COLO668 (cell line): ENCODE data around the gene GABRB3.

Source experiments
- DNase-seq: peaks from one replicate; lab custom pipeline; 2025; ENCODE audit not compliant: unreplicated experiment; lab: John Stamatoyannopoulos, UW

GABRB3 gene

GRCh38 chr15:26562336-26562735 is 210.5 kb downstream of the GABRB3 start:
- no peak for DNase-seq

DNA sequence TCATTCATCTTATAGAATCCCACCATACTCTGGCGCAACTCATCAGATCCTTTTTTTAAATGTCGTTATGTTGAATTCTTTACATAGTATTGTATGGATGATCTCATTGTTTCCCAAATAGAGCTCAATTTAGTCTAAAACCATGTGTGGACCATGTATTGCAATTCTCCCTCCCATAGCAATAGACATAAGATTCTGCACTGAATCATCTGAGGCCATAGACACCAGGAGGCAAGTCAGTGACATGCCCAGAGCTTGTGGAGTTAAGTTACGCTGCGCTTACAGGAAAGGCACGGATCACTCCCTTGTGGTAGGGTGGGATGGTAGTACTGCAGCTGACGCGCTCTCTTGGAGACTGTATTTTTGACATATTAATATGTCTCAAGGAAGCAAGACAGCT is 211.0 kb downstream of the GABRB3 start:
- no peak for DNase-seq

GRCh38 chr15:26561130-26561529 is 211.7 kb downstream of the GABRB3 start:
- no peak for DNase-seq

DNA sequence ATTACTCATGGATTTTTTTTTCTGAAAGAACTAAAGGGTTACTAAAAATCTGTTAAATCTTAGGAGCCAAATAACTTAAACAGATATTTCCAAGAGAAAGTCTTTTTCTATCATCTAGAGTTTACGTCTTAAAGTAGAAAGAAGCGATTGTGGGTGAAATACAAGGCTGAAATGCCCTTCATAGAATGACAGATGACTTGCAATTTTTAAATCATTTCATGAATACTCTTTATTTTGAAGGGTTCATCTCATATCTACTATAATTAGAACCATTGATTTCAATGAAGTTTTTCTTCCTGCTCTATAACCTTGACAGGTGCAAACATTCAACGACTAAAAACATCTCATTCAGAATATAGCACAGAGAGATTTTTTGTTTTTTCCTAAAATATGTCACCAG is 217.0 kb downstream of the GABRB3 start:
- no peak for DNase-seq

GRCh38 chr15:26551473-26551872 is 221.4 kb downstream of the GABRB3 start:
- DNase-seq, result no peak

- no peak for DNase-seq
Observed at GRCh38 chr15:26550880-26551279, 222.0 kb downstream of the GABRB3 start.

- DNase-seq, result no peak
Observed at GRCh38 chr15:26537663-26538062, 235.2 kb downstream of the GABRB3 start.

DNA sequence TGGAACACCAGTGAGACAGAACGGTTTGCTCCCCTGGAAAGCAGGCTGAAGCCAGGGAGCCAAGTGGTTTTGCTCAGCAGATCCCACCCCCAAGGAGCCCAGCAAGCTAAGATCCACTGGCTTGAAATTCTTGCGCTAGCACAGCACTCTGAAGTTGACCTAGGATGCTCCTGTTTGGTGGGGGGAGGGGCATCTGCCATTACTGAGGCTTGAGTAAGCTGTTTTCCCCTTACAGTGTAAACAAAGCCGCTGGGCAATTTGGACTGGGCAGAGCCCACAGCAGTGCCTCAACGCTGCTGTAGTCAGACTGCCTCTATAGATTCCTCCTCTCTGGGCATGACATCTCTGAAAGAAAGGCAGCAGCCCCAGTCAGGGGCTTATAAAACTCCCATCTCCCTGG is 241.4 kb downstream of the GABRB3 start:
- DNase-seq, result no peak

- no peak for DNase-seq
Observed at GRCh38 chr15:26525096-26525495, 247.8 kb downstream of the GABRB3 start.

DNA sequence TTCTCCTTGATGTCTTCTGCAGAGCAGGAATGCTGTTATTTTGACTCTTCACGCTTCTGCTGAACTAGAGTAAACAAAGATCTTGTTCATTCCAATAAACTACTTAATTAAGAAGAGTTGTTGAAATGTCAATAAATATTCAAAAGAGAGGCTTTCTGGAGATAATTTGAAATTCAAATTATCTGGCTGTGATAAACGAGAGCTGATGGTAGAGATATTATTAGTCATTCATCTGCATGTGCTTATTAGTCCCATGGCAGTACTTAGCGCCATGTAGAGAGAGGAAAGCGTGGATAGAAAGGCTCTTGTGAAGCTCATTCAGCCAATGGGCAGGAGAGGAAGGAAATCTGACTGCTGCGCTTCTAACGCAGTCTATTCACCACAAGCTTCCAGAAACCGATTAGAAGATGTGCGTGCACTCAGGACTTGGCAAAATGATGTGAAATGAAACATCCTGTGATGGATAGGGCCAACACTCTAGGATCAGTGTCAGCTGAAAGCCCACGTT is 251.1 kb downstream of the GABRB3 start:
- DNase-seq, result no peak

DNA sequence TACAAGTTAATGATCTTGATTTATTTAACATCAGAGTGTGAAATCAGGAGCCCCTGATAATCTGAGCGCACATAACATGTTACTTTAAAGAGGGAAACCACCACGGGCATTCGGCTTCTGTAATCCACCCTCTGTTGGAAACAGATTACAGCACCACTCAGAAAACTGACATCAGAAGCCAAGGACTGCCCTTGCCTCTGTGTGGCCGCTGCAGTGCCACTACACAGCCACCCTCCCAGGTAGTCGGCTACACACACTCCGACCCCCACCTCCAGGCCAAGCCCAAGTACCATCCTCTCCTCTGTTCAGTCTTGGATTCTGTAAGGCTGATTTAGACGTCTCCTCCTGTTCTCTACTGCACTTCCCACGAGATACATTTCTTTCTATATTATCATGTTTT is 251.7 kb downstream of the GABRB3 start:
- DNase-seq, result no peak

DNA sequence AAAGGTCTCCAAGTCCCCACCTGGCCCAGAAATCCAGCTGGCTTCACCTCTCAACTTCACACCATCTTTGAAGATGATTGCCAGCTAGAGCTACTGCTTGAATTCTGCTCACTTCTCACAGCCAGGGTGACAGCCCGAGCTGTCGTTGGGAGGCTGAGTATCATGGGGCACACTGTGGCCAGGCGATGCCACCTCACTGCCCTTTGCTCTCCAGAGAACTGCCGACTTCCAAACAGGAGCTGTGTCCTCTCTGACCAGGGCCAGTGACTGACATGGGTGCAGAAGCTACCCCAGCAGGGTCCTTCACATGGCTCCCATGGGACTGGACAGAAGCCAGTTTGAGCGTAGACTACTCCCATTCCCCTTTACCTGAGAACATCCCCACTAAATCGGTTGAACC is 254.0 kb downstream of the GABRB3 start:
- DNase-seq, result no peak

GRCh38 chr15:26516102-26516980 is 256.5 kb downstream of the GABRB3 start:
- DNase-seq, result no peak

DNA sequence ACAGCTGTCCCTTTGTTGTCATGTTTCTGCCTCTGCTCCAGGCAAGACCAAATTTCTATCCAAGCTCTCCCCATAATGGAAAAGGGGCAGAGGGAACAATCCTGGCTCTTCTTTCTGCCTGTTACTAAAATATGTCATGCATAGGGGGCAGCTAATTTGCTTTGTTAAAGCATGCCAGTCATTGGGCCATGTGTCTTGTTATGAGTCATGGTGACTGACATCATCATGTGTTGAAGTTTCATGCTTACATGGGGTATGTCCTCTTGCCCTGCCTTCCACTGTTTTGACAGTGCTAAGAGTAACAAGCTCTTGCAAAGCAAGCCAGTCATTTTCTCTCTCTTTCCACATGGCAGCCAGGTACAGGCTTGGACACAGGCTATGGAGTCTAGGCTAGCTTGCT is 268.9 kb downstream of the GABRB3 start:
- no peak for DNase-seq
